ENCODE measurements around the gene ACTL10. TPM values are rescaled to one million over a fixed set of nuclear protein-coding genes. Genes with fewer than 3 reads are reported as not detected.

The ACTL10 gene
- polyA plus RNA-seq, 6 donors from 2014 or later, result 1.2 to 4.8 (median 3.7) TPM; not detected in 1

- Mint-ChIP-seq H3K4me3 (no peak overlapping the region), H3K9me3 (no peaks in the 10 kb centered on the region), H3K27me3 (no peaks in the 10 kb centered on the region), H3K27ac (no peak overlapping the region), H3K36me3 (no peaks in the 10 kb centered on the region), H3K4me1 (peaks cover 24 to 29% (median 28%) of the 10 kb centered on the region in 3 donors)
- no peak for DNase-seq
- no peak for ATAC-seq (ENCODE audit: low read depth in 2 of 2)
Observed at GRCh38 chr20:33680686-33681085, 13.9 kb downstream of the ACTL10 start.

- Mint-ChIP-seq H3K27ac (peak overlapping the region in 1 of 6 donors; percentile 10), H3K36me3 (no peaks in the 10 kb centered on the region), H3K27me3 (no peaks in the 10 kb centered on the region), H3K9me3 (no peaks in the 10 kb centered on the region), H3K4me1 (peaks cover 24 to 29% (median 28%) of the 10 kb centered on the region in 3 donors), H3K4me3 (no peak overlapping the region)
- ATAC-seq (ENCODE audit: low read depth in 2 of 2) (no peak), DNase-seq (no peak)
Observed at GRCh38 chr20:33681288-33681687, 14.5 kb downstream of the ACTL10 start.

GRCh38 chr20:33681728-33682353, 15.1 kb downstream of the ACTL10 start:
- ATAC-seq (ENCODE audit: low read depth in 2 of 2), result no peak
- Mint-ChIP-seq H3K36me3 (no peaks in the 10 kb centered on the region), H3K4me3 (peak overlapping the region in 1 of 8 donors; percentile 42), H3K27ac (peak overlapping the region in 1 of 6 donors; percentile 87), H3K27me3 (no peaks in the 10 kb centered on the region), H3K4me1 (peaks cover 29 to 35% (median 32%) of the 10 kb centered on the region in 3 donors), H3K9me3 (no peaks in the 10 kb centered on the region)
- no peak for DNase-seq

GRCh38 chr20:33684533-33685327, 18.0 kb downstream of the ACTL10 start:
- Mint-ChIP-seq H3K4me3 (peak overlapping the region; percentile 72 to 86 (median 78)), H3K27me3 (no peaks in the 10 kb centered on the region), H3K9me3 (no peaks in the 10 kb centered on the region), H3K4me1 (peaks cover 20 to 23% (median 20%) of the 10 kb centered on the region in 3 donors), H3K36me3 (no peaks in the 10 kb centered on the region), H3K27ac (peak overlapping the region in 4 of 6 donors; percentile 11 to 94 (median 78))
- DNase-seq (no peak), ATAC-seq (ENCODE audit: low read depth in 2 of 2) (no peak)

GRCh38 chr20:33685328-33686099, 18.8 kb downstream of the ACTL10 start:
- DNase-seq (peak; percentile 51), ATAC-seq (ENCODE audit: low read depth in 2 of 2) (peak; percentile 27 to 43)
- H3K27me3 Mint-ChIP-seq, result no peaks in the 10 kb centered on the region
- no peaks in the 10 kb centered on the region for H3K36me3 Mint-ChIP-seq
- peaks cover 18 to 19% (median 19%) of the 10 kb centered on the region in 3 donors for H3K4me1 Mint-ChIP-seq
- H3K9me3 Mint-ChIP-seq, result no peaks in the 10 kb centered on the region
- H3K4me3 Mint-ChIP-seq, result peak overlapping the region; percentile 72 to 86 (median 78)
- peak overlapping the region in 4 of 6 donors; percentile 76 to 94 (median 84) for H3K27ac Mint-ChIP-seq

GRCh38 chr20:33686100-33686983, 19.6 kb downstream of the ACTL10 start, which contains the start of gene E2F1:
Gene E2F1, minus strand, starts transcription at chr20:33686385. Its CDS starts 121 bp downstream, at chr20:33686264.
- ATAC-seq (ENCODE audit: low read depth in 2 of 2) (peak; percentile 94 to 96), DNase-seq (peak; percentile 94)
- no peaks in the 10 kb centered on the region for H3K36me3 Mint-ChIP-seq
- peaks cover 18 to 20% (median 19%) of the 10 kb centered on the region in 3 donors for H3K4me1 Mint-ChIP-seq
- no peaks in the 10 kb centered on the region for H3K9me3 Mint-ChIP-seq
- H3K4me3 Mint-ChIP-seq, result peak within 1 kb of the TSS; percentile 80 to 93 (median 87)
- H3K27ac Mint-ChIP-seq, result peak within 1 kb of the TSS; percentile 16 to 94 (median 80)
- H3K27me3 Mint-ChIP-seq, result no peaks in the 10 kb centered on the region

GRCh38 chr20:33686984-33687366, 20.2 kb downstream of the ACTL10 start:
- DNase-seq (no peak), ATAC-seq (ENCODE audit: low read depth in 2 of 2) (no peak)
- Mint-ChIP-seq H3K4me1 (peaks cover 18 to 19% (median 18%) of the 10 kb centered on the region in 3 donors), H3K9me3 (no peaks in the 10 kb centered on the region), H3K27ac (peak overlapping the region in 3 of 6 donors; percentile 15 to 87 (median 16)), H3K27me3 (no peaks in the 10 kb centered on the region), H3K36me3 (no peaks in the 10 kb centered on the region), H3K4me3 (peak overlapping the region; percentile 80 to 93 (median 87))

GRCh38 chr20:33687370-33687915, 20.7 kb downstream of the ACTL10 start:
- H3K9me3 Mint-ChIP-seq, result no peaks in the 10 kb centered on the region
- H3K4me1 Mint-ChIP-seq, result peaks cover 17 to 19% (median 18%) of the 10 kb centered on the region in 3 donors
- no peak for DNase-seq
- H3K4me3 Mint-ChIP-seq, result peak overlapping the region in 7 of 8 donors; percentile 57 to 91 (median 80)
- H3K36me3 Mint-ChIP-seq, result no peaks in the 10 kb centered on the region
- peak overlapping the region in 1 of 6 donors; percentile 15 for H3K27ac Mint-ChIP-seq
- H3K27me3 Mint-ChIP-seq, result no peaks in the 10 kb centered on the region
- ATAC-seq (ENCODE audit: low read depth in 2 of 2), result no peak

GRCh38 chr20:33687993-33688937, 21.5 kb downstream of the ACTL10 start:
- Mint-ChIP-seq H3K9me3 (no peaks in the 10 kb centered on the region), H3K4me1 (peaks cover 17 to 19% (median 18%) of the 10 kb centered on the region in 3 donors), H3K4me3 (peak overlapping the region in 3 of 8 donors; percentile 27 to 87 (median 78)), H3K27ac (no peak overlapping the region), H3K27me3 (no peaks in the 10 kb centered on the region), H3K36me3 (no peaks in the 10 kb centered on the region)
- no peak for DNase-seq
- ATAC-seq (ENCODE audit: low read depth in 2 of 2), result no peak

GRCh38 chr20:33688938-33689424, 22.2 kb downstream of the ACTL10 start:
- Mint-ChIP-seq H3K27me3 (no peaks in the 10 kb centered on the region), H3K4me3 (no peak overlapping the region), H3K4me1 (peaks cover 17 to 19% (median 18%) of the 10 kb centered on the region in 3 donors), H3K9me3 (no peaks in the 10 kb centered on the region), H3K36me3 (no peaks in the 10 kb centered on the region), H3K27ac (no peak overlapping the region)
- DNase-seq, result no peak
- ATAC-seq (ENCODE audit: low read depth in 2 of 2), result no peak

- no peak overlapping the region for H3K27ac Mint-ChIP-seq
- H3K27me3 Mint-ChIP-seq, result no peaks in the 10 kb centered on the region
- ATAC-seq (ENCODE audit: low read depth in 2 of 2) (no peak), DNase-seq (no peak)
- peaks cover 15 to 18% (median 17%) of the 10 kb centered on the region in 3 donors for H3K4me1 Mint-ChIP-seq
- H3K9me3 Mint-ChIP-seq, result no peaks in the 10 kb centered on the region
- H3K4me3 Mint-ChIP-seq, result no peak overlapping the region
- no peaks in the 10 kb centered on the region for H3K36me3 Mint-ChIP-seq
Observed at GRCh38 chr20:33689493-33689892, 22.8 kb downstream of the ACTL10 start.

All from naive B cell (primary cell).